ENCODE data around the gene HVCN1. TPM values are rescaled to one million over a fixed set of nuclear protein-coding genes. Genes with fewer than 3 reads are reported as not detected.

HVCN1 gene
- total and polyA plus RNA-seq, 2 of the 13 experiments (the other 11 are each of a cell fraction or from before 2014, with no cell fraction given), result 0.49 to 1.3 TPM

- TF ChIP-seq, protein P1, sequence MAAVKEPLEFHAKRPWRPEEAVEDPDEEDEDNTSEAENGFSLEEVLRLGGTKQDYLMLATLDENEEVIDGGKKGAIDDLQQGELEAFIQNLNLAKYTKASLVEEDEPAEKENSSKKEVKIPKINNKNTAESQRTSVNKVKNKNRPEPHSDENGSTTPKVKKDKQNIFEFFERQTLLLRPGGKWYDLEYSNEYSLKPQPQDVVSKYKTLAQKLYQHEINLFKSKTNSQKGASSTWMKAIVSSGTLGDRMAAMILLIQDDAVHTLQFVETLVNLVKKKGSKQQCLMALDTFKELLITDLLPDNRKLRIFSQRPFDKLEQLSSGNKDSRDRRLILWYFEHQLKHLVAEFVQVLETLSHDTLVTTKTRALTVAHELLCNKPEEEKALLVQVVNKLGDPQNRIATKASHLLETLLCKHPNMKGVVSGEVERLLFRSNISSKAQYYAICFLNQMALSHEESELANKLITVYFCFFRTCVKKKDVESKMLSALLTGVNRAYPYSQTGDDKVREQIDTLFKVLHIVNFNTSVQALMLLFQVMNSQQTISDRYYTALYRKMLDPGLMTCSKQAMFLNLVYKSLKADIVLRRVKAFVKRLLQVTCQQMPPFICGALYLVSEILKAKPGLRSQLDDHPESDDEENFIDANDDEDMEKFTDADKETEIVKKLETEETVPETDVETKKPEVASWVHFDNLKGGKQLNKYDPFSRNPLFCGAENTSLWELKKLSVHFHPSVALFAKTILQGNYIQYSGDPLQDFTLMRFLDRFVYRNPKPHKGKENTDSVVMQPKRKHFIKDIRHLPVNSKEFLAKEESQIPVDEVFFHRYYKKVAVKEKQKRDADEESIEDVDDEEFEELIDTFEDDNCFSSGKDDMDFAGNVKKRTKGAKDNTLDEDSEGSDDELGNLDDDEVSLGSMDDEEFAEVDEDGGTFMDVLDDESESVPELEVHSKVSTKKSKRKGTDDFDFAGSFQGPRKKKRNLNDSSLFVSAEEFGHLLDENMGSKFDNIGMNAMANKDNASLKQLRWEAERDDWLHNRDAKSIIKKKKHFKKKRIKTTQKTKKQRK (IDR thresholded peaks at IDR 0.05; ENCODE audit: low read length), result no peak
- TF ChIP-seq, protein P2, sequence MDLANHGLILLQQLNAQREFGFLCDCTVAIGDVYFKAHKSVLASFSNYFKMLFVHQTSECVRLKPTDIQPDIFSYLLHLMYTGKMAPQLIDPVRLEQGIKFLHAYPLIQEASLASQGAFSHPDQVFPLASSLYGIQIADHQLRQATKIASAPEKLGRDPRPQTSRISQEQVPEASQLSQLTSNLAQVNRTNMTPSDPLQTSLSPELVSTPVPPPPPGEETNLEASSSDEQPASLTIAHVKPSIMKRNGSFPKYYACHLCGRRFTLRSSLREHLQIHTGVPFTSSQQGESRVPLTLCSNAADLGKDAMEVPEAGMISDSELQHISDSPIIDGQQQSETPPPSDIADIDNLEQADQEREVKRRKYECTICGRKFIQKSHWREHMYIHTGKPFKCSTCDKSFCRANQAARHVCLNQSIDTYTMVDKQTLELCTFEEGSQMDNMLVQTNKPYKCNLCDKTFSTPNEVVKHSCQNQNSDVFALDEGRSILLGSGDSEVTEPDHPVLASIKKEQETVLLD (CRISPR knock-in tag; IDR thresholded peaks at IDR 0.05; ENCODE audit: low read depth), result no peak
- no peak for TF ChIP-seq ATF2 (CRISPR knock-in tag; IDR thresholded peaks at IDR 0.05)
- TF ChIP-seq IKZF1 (IDR thresholded peaks at IDR 0.05), result no peak
- no peak for TF ChIP-seq PCBP2 (optimal IDR thresholded peaks at IDR 0.05; ENCODE audit: low read depth, low read length, poor library complexity, severe bottlenecking)
- 0 out of 2 replicates have a peak, but pooled peaks have one; percentile 36 for TF ChIP-seq WIZ (CRISPR knock-in tag; IDR thresholded peaks at IDR 0.05)
- 0 out of 2 replicates have a peak, but pooled peaks have one; percentile 67 for TF ChIP-seq CBFB (CRISPR knock-in tag; IDR thresholded peaks at IDR 0.05)
- TF ChIP-seq, protein P3, sequence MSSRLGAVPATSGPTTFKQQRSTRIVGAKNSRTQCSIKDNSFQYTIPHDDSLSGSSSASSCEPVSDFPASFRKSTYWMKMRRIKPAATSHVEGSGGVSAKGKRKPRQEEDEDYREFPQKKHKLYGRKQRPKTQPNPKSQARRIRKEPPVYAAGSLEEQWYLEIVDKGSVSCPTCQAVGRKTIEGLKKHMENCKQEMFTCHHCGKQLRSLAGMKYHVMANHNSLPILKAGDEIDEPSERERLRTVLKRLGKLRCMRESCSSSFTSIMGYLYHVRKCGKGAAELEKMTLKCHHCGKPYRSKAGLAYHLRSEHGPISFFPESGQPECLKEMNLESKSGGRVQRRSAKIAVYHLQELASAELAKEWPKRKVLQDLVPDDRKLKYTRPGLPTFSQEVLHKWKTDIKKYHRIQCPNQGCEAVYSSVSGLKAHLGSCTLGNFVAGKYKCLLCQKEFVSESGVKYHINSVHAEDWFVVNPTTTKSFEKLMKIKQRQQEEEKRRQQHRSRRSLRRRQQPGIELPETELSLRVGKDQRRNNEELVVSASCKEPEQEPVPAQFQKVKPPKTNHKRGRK (CRISPR knock-in tag; IDR thresholded peaks at IDR 0.05), result no peak
- TF ChIP-seq, protein P4, sequence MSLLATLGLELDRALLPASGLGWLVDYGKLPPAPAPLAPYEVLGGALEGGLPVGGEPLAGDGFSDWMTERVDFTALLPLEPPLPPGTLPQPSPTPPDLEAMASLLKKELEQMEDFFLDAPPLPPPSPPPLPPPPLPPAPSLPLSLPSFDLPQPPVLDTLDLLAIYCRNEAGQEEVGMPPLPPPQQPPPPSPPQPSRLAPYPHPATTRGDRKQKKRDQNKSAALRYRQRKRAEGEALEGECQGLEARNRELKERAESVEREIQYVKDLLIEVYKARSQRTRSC (CRISPR knock-in tag; IDR thresholded peaks at IDR 0.05; ENCODE audit: low read depth), result no peak
- peak; percentile 49; the same call in 1 of the 2 replicates for TF ChIP-seq KLF15 (CRISPR knock-in tag; IDR thresholded peaks at IDR 0.05; ENCODE audit: borderline replicate concordance)
- TF ChIP-seq FOXA1 (IDR thresholded peaks at IDR 0.05), result no peak
- no peak for TF ChIP-seq FOXA1 (CRISPR knock-in tag; IDR thresholded peaks at IDR 0.05)
- TF ChIP-seq, protein P5, sequence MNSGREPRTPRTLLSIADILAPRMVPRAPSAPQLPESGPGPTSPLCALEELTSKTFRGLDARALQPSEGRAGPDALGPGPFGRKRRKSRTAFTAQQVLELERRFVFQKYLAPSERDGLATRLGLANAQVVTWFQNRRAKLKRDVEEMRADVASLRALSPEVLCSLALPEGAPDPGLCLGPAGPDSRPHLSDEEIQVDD (CRISPR knock-in tag; IDR thresholded peaks at IDR 0.05; ENCODE audit: borderline replicate concordance), result no peak
- no peak for TF ChIP-seq ATF7 (IDR thresholded peaks at IDR 0.05)
- peak; percentile 71; the same call in 1 of the 2 replicates for TF ChIP-seq ATF7 (CRISPR knock-in tag; IDR thresholded peaks at IDR 0.05)
- no peak for TF ChIP-seq NFE2L2 (IDR thresholded peaks at IDR 0.05; ENCODE audit: low read length)
- 0 out of 2 replicates have a peak, but pooled peaks have one; percentile 6 for TF ChIP-seq RARA (CRISPR knock-in tag; IDR thresholded peaks at IDR 0.05)
These were observed 74.9 kb downstream of the HVCN1 start, which contains the start of gene TCTN1 (continued) for GRCh38 chr12:110613771-110614684.
